Tibial nerve (tissue), 4 donors: Measurements from ENCODE around the gene ECHDC3. TPM values are rescaled to one million over a fixed set of nuclear protein-coding genes. Genes with fewer than 3 reads are reported as not detected.
A peak's percentile ranks its signal among the peaks of the same experiment; 100 is the strongest.

Experiments used
- DNase-seq, 2 donors: peaks; one replicate each; pipeline ENCODE4 v3.0.0-alpha.2; 2019; ENCODE audit warnings: low spot score in 2 of 2
- H3K27ac ChIP-seq, 4 donors: fragments of 200-600 bp; sonication (generic) in 3 of 4; one replicate each; pipeline ENCODE4 v1.5.1; 2017 to 2019; ENCODE audit warnings: mild to moderate bottlenecking in 1 of 4
- H3K27me3 ChIP-seq, 2 donors: fragments of 200-600 bp; sonication (generic) in 1 of 2; one replicate each; pipeline versions ENCODE4 v1.5.1 to v1.6.0; 2017 to 2019
- H3K36me3 ChIP-seq, 3 donors: fragments of 200-600 bp; sonication (generic); one replicate each; pipeline ENCODE4 v1.5.1; 2018 to 2019
- H3K4me1 ChIP-seq, 4 donors: fragments of 200-600 bp; sonication (generic) in 3 of 4; one replicate each; pipeline ENCODE4 v1.5.1; 2017 to 2019
- H3K4me3 ChIP-seq, 4 donors: fragments of 200-600 bp; sonication (generic) in 3 of 4; one replicate each; pipeline ENCODE4 v1.5.1; 2017 to 2019; ENCODE audit warnings: mild to moderate bottlenecking in 1 of 4, moderate library complexity in 1 of 4
- H3K9me3 ChIP-seq, 4 donors: fragments of 200-600 bp; sonication (generic) in 3 of 4; one replicate each; pipeline ENCODE4 v1.5.1; 2017 to 2019
- CTCF ChIP-seq, 5 experiments: fragments of 200-600 bp in 3 of 5; fragments of 450-650 bp in 2 of 5; sonication (generic) in 3 of 5; IDR thresholded peaks; one replicate each; pipeline ENCODE4 v1.5.1; 2016 to 2019; ENCODE audit warnings: antibody characterized with exemption in 5 of 5, mild to moderate bottlenecking in 3 of 5, moderate library complexity in 2 of 5
- EP300 ChIP-seq, 2 donors: sonication (generic); formaldehyde crosslinking; IDR thresholded peaks; one replicate each; pipeline ENCODE4 v1.6.1; 2017; ENCODE audit warnings: antibody characterized with exemption in 2 of 2, mild to moderate bottlenecking in 1 of 2
- POLR2A ChIP-seq, 2 donors: fragments of 450-650 bp; IDR thresholded peaks; one replicate each; pipeline ENCODE4 v1.6.1; 2017; ENCODE audit warnings: antibody characterized with exemption in 2 of 2, mild to moderate bottlenecking in 2 of 2, moderate library complexity in 2 of 2
- WGBS, 2 donors: methylation state at CpG; one replicate each; pipeline ENCODE4 v1.1.5; 2018; 5-methylcytosine and 5-hydroxymethylcytosine counted together
- total RNA-seq, 4 donors: library from RNA; depleted of rRNA; stranded (reverse); fragments of >200 nt; gene quantifications; one replicate each; pipeline ENCODE4 v1.1.0, GENCODE V29; 2016

The ECHDC3 gene
- total RNA-seq, 4 donors from 2014 or later = 48.6 to 91.3 (median 66.9) TPM

GRCh38 chr10:11743461-11744338, 1.5 kb downstream of the ECHDC3 start:
- Histone ChIP-seq H3K9me3 (no peaks in the 10 kb centered on the region), H3K4me3 (peak overlapping the region in 3 of 4 donors; percentile 65 to 90 (median 86)), H3K4me1 (peaks cover 0 to 25% (median 3%) of the 10 kb centered on the region in 4 donors), H3K27ac (peak overlapping the region in 2 of 4 donors; percentile 78 to 87), H3K36me3 (peaks cover 0 to 9% (median 0%) of the 10 kb centered on the region in 3 donors), H3K27me3 (no peaks in the 10 kb centered on the region)
- no peak for DNase-seq
- WGBS, 2 donors = 82 to 83% methylated on average over 9 of the region's 9 CpGs
- TF ChIP-seq POLR2A (IDR thresholded peaks at IDR 0.05) = no peak
- no peak for TF ChIP-seq EP300 (IDR thresholded peaks at IDR 0.05)
- no peak for TF ChIP-seq CTCF (IDR thresholded peaks at IDR 0.05)

GRCh38 chr10:11745045-11745444, 2.9 kb downstream of the ECHDC3 start:
- H3K27ac ChIP-seq = no peak overlapping the region
- TF ChIP-seq EP300 (IDR thresholded peaks at IDR 0.05) = no peak
- no peak for TF ChIP-seq POLR2A (IDR thresholded peaks at IDR 0.05)
- TF ChIP-seq CTCF (IDR thresholded peaks at IDR 0.05) = no peak
- H3K4me3 ChIP-seq = no peak overlapping the region
- H3K4me1 ChIP-seq = peaks cover 0 to 25% (median 3%) of the 10 kb centered on the region in 4 donors
- H3K36me3 ChIP-seq = peaks cover 0 to 20% (median 0%) of the 10 kb centered on the region in 3 donors
- H3K27me3 ChIP-seq = no peaks in the 10 kb centered on the region
- WGBS, 2 donors = 76 to 79% methylated on average over 6 of the region's 6 CpGs
- no peaks in the 10 kb centered on the region for H3K9me3 ChIP-seq
- no peak for DNase-seq

GRCh38 chr10:11746883-11747539, 4.8 kb downstream of the ECHDC3 start:
- TF ChIP-seq CTCF (IDR thresholded peaks at IDR 0.05) (no peak), EP300 (IDR thresholded peaks at IDR 0.05) (peak in 1 of 2 donors; percentile 78)
- H3K36me3 ChIP-seq = peaks cover 0 to 31% (median 0%) of the 10 kb centered on the region in 3 donors
- WGBS, 2 donors = 51 to 67% methylated on average over 13 of the region's 13 CpGs
- no peaks in the 10 kb centered on the region for H3K27me3 ChIP-seq
- DNase-seq = peak in 1 of 2 donors; percentile 46
- peaks cover 0 to 20% (median 0%) of the 10 kb centered on the region in 4 donors for H3K4me1 ChIP-seq
- peak overlapping the region in 1 of 4 donors; percentile 59 for H3K27ac ChIP-seq
- H3K9me3 ChIP-seq = no peaks in the 10 kb centered on the region
- no peak overlapping the region for H3K4me3 ChIP-seq

GRCh38 chr10:11748866-11749265, 6.7 kb downstream of the ECHDC3 start:
- peaks cover 0 to 8% (median 0%) of the 10 kb centered on the region in 4 donors for H3K4me1 ChIP-seq
- no peaks in the 10 kb centered on the region for H3K27me3 ChIP-seq
- no peak overlapping the region for H3K27ac ChIP-seq
- H3K36me3 ChIP-seq = peaks cover 0 to 36% (median 0%) of the 10 kb centered on the region in 3 donors
- TF ChIP-seq EP300 (IDR thresholded peaks at IDR 0.05) (no peak), POLR2A (IDR thresholded peaks at IDR 0.05) (no peak), CTCF (IDR thresholded peaks at IDR 0.05) (no peak)
- WGBS, 2 donors = 75% methylated on average over 5 of the region's 5 CpGs
- no peak for DNase-seq
- no peaks in the 10 kb centered on the region for H3K9me3 ChIP-seq
- no peak overlapping the region for H3K4me3 ChIP-seq

GRCh38 chr10:11750420-11750819, 8.2 kb downstream of the ECHDC3 start:
- Histone ChIP-seq H3K27me3 (no peaks in the 10 kb centered on the region), H3K27ac (no peak overlapping the region), H3K4me1 (peaks cover 0 to 7% (median 0%) of the 10 kb centered on the region in 4 donors), H3K36me3 (peaks cover 0 to 38% (median 0%) of the 10 kb centered on the region in 3 donors), H3K4me3 (no peak overlapping the region), H3K9me3 (no peaks in the 10 kb centered on the region)
- DNase-seq = no peak
- TF ChIP-seq EP300 (IDR thresholded peaks at IDR 0.05) = no peak
- no peak for TF ChIP-seq CTCF (IDR thresholded peaks at IDR 0.05)
- TF ChIP-seq POLR2A (IDR thresholded peaks at IDR 0.05) = no peak
- WGBS, 2 donors = 97% methylated on average over 2 of the region's 2 CpGs
